Stimulated activated CD8-positive, alpha-beta memory T cell treated with anti-CD3 and anti-CD28 coated beads, Interleukin-12 subunit alpha, Interleukin-12 subunit beta, amount 100 ng/mL, for 1 hour (primary cell): Measurements from ENCODE around the gene PTGER1.
"Not testable (repeated sequence)": the region's sequence is repeated elsewhere in the genome, so short reads cannot be mapped to it uniquely, and the experiment has no call there.

Source experiments
- DNase-seq: peaks from one replicate; pipeline ENCODE4 v3.0.0-alpha.2; 2020; ENCODE audit warnings: low read depth

Gene PTGER1

GRCh38 chr19:14473978-14474578, 1.1 kb downstream of the PTGER1 start:
- DNase-seq = no peak

GRCh38 chr19:14473073-14473977, 1.8 kb downstream of the PTGER1 start:
- no peak for DNase-seq

DNA sequence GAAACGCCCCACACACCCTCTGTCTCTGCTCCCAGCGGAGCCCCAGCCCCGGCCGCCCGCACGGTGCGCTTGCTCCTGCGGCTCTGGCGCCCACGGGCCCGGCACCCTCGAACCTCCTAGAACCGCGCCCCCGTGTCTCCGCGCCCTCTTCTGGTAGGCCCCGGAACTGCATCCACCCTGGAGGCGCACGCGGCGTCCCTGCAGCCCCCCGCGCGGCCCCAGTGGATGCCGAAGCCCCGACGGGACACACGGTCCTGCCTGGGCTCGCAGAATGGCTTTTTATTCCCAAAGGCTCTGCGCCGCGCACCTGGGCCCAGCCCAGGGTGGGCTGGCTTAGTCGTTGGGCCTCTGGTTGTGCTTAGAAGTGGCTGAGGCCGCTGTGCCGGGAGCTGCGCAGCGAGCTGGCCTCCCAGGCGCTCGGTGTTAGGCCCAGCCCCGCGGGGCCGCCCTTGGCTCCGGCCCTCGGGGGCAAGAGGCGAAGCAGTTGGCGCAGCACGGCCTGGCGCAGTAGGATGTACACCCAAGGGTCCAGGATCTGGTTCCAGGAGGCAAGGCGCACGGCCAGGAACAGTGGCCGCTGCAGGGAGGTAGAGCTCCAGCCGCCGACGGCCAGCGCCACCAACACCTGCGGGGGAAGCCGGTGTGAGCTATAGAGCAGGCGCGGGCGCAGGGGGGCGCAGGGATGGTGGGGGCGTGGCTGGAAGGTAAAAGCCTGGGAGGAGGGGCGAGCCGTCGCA, 2.8 kb downstream of the PTGER1 start:
- DNase-seq = peak; percentile 78

- no peak for DNase-seq
These were observed 3.5 kb downstream of the PTGER1 start for GRCh38 chr19:14471436-14472187.

DNA sequence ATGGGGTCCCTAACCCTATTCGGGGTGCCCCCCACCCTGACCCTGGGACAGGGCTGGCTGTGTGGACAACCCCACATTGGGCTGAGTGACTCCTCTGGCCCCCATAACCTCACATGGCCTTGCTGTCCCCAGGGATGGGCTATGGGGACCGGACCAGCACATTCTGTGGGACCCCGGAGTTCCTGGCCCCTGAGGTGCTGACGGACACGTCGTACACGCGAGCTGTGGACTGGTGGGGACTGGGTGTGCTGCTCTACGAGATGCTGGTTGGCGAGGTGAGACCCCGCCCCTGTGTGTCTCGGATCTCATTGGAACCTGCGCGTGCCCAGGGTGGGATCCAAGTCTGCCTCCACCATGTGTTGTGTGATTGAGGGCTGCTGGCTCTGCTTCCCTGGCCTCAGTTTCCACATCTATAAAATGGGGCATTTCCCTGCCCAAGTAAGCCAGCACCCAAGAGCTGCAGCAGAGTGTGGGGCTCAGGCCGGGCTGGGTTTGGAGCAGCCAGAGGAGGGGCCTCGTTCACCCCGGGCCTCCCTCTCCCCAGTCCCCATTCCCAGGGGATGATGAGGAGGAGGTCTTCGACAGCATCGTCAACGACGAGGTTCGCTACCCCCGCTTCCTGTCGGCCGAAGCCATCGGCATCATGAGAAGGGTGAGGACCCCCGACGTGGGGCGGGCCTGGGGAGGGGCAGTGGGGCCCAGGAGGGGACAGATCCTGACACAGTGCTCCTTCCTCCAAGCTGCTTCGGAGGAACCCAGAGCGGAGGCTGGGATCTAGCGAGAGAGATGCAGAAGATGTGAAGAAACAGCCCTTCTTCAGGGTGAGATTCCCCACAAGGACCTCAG, 4.9 kb downstream of the PTGER1 start:
- no peak for DNase-seq

DNA sequence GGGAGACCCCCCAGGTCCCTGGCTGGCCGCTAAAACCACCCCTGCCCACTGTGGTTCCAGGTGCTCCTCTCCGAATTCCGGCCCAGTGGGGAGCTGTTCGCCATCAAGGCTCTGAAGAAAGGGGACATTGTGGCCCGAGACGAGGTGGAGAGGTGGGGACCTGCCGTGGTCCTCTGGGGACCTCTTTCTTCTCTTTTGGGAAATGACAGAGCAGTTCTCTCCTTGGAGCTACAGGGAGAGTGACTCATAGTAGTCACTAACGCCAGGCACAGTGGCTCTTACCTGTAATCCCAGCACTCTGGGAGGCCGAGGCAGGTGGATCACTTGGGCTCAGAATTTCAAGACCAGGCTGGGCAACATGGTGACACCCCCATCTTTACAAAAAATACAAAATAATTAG, 7.3 kb downstream of the PTGER1 start:
- no peak for DNase-seq

DNA sequence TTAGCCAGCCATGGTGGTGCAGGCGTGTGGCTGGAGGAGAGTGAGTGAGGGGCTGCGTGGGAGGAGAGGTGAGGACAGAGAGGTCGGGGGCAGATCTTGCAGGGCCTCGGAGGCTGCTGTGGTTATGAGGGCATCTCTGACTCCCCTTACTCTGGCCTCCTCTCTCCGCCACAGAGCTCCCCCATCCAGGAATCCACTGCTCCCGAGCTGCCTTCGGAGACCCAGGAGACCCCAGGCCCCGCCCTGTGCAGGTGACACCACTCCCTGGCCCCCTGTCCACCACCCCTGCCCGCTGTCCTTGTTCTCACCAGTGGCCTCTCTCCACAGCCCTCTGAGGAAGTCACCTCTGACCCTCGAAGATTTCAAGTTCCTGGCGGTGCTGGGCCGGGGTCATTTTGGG, 7.8 kb downstream of the PTGER1 start:
- DNase-seq = no peak

GRCh38 chr19:14463747-14464146, 11.4 kb downstream of the PTGER1 start:
- no peak for DNase-seq

DNA sequence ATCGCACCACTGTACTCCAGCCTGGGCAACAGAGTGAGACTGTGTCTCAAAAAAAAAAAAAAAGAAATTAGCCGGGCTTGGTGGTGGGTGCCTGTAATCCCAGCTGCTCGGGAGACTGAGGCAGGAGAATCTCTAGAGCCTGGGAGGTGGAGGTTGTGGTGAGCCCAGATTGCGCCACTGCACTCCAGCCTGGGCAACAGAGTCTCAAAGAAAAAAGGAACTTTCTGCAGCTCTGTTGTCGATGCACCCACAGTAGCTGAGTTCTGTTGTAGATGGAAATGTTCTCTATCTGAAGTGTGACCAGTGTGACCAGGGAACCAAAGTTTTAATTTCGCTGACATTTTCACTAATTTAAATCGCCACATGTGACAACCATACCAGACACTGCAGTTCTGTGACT, 12.8 kb downstream of the PTGER1 start:
- not testable (repeated sequence) for DNase-seq

DNA sequence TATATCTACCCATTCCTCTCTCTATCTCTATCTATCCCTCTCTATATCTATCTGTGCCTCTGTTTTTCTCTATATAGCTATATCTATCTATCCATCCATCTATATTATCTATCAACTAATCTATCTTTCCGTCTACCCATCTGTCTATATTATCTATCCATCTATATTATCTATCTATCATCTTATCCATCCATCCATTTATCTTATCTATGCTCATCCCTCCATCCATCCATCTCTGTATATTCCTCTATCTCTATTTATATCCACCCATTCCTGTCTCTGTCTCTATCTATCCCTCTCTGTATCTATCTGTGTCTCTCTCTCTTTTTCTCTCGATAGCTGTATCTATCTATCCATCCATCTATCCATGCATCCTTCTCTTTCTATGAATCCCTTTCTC, 14.2 kb downstream of the PTGER1 start:
- DNase-seq = no peak

DNA sequence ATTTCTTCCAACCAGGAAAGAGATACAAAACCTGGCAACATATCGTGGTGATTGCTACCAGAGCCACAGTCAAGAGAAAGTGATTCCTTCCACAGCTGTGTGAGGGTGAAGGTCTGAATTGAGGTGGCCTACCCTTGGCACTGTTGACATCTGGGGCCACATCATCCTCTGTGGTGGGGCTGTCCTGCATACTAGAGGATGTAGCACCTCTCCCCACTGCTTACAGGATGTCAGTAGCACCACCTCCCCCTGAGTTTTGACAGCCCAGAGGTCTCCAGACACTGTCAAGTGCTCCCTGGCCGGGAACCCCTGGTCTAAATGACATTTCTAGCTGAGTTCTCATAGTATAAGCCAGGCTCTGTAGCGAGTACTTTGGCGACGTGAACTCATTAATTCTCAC, 15.5 kb downstream of the PTGER1 start:
- no peak for DNase-seq

- not testable (repeated sequence) for DNase-seq
These were observed 22.9 kb downstream of the PTGER1 start for GRCh38 chr19:14452303-14452702.

DNA sequence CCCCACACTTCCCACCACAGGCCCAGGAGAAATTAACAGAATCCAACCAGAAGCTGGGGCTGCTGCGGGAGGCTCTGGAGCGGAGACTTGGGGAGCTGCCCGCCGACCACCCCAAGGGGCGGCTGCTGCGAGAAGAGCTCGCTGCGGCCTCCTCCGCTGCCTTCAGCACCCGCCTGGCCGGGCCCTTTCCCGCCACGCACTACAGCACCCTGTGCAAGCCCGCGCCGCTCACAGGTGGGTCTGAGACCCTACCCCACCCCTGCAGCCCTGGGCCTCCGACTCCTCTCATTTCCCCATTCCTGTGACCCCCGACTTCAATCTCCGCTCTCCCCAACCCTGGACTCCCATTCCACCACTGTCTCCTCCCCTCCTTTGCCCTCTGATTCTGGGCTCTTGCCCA, 24.3 kb downstream of the PTGER1 start:
- DNase-seq = no peak

DNA sequence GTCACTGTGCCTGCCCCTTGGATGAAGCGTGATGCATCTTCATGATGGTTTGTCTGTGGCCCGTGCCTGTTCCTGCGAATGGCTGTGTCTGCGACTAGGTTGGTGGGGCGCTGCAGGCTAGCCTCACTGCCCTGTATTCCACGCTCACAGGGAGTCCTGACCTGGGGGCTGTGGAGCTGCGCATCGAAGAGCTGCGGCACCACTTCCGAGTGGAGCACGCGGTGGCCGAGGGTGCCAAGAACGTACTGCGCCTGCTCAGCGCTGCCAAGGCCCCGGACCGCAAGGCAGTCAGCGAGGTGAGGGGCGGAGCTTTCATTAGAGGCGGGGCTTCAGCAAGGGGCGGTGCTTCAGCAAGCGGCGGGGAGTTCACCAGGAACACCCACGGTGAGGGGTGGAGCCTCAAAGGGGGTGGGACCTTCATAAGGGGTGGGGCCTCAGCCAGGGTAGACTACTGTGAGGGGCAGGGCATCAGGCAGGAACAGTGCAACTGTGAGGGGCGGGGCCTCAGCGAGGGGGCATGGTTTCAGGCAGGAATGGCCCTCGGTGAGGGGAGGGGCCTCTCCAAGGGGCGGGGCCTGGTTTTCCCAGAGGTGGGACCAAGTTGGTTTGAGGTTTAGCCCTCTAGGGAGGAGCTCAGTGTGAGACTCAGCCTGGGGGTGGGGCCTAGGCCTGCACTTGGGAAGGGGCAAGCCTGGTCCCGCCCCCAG, 24.8 kb downstream of the PTGER1 start:
- no peak for DNase-seq

DNA sequence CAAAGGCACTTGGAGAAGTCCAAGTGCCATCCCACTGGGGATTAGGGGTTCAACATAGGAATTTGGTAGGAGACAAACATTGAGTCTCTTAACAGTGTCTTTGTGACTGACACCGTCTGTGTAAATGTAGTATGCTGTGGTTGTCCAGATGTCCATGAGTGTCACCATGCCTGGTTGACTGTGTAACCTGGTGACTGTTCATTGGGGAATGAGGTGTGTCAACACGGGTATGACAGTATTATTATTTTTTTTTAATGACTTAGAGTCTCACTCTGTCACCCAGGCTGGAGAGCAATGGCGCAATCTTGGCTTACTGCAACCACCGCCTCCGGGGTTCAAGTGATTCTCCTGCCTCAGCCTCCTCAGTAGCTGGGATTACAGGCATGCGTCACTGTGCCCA, 25.8 kb downstream of the PTGER1 start:
- DNase-seq = no peak

DNA sequence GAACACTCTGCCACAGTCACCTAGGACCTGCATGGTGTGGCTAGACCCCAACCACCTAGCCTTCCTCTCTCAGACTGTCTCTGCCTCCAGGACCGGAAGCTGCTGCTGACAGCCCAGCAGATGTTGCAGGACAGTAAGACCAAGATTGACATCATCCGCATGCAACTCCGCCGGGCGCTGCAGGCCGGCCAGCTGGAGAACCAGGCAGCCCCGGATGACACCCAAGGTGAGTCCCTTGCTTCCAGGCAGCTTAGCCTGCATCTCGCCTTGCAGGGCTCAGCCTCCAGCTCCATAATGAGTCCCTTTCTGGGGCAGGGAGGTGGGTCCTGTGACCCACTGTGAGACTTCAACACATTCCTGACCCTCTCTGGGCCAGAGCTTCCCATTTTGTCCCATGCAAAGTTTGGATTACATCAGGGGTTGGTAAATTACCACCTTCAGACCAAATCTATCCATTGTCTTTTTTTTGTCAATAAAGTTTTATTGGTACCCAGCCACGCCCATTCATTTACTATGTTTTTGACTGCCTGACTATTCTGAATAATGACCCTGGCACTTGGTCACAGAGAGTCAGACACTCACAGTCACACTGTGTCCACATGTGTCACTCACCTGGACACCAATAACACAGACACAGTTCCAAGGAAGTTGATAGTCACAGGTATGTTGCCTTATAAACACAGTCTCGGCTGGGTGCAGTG, 28.7 kb downstream of the PTGER1 start:
- DNase-seq = no peak

- no peak for DNase-seq
These were observed 31.4 kb downstream of the PTGER1 start for GRCh38 chr19:14443632-14444216.

GRCh38 chr19:14442891-14443631, 32.1 kb downstream of the PTGER1 start:
- no peak for DNase-seq
